ENCODE measurements around the gene TRPM3.
A peak's percentile ranks its signal among the peaks of the same experiment; 100 is the strongest.

The TRPM3 gene

GRCh38 chr9:70534471-70534870, 587.0 kb downstream of the TRPM3 start:
- Histone ChIP-seq H3K4me1 (peaks cover 7% of the 10 kb centered on the region), H3K4me3 (no peak overlapping the region), H3K36me3 (no peaks in the 10 kb centered on the region), H3K27me3 (no peaks in the 10 kb centered on the region), H3K4me2 (no peak overlapping the region), H3K27ac (no peak overlapping the region), H4K20me1 (no peaks in the 10 kb centered on the region), H3K9me3 (no peaks in the 10 kb centered on the region), H3K9ac (no peak overlapping the region)
- TF ChIP-seq Cebpa-rat (IDR thresholded peaks at IDR 0.05), result no peak

- Histone ChIP-seq H3K27me3 (no peaks in the 10 kb centered on the region), H3K9me3 (no peaks in the 10 kb centered on the region), H3K4me3 (no peak overlapping the region), H3K9ac (no peak overlapping the region), H4K20me1 (no peaks in the 10 kb centered on the region), H3K4me2 (no peak overlapping the region), H3K36me3 (no peaks in the 10 kb centered on the region), H3K4me1 (peaks cover 7% of the 10 kb centered on the region), H3K27ac (no peak overlapping the region)
- no peak for TF ChIP-seq Cebpa-rat (IDR thresholded peaks at IDR 0.05)
These were observed 587.4 kb downstream of the TRPM3 start for GRCh38 chr9:70534061-70534460.

GRCh38 chr9:70533492-70533891, 587.9 kb downstream of the TRPM3 start:
- H3K27me3 ChIP-seq, result no peaks in the 10 kb centered on the region
- no peak overlapping the region for H3K4me3 ChIP-seq
- no peak overlapping the region for H3K9ac ChIP-seq
- no peaks in the 10 kb centered on the region for H3K9me3 ChIP-seq
- H3K4me2 ChIP-seq, result no peak overlapping the region
- no peak for TF ChIP-seq Cebpa-rat (IDR thresholded peaks at IDR 0.05)
- H3K36me3 ChIP-seq, result no peaks in the 10 kb centered on the region
- peaks cover 7% of the 10 kb centered on the region for H3K4me1 ChIP-seq
- H4K20me1 ChIP-seq, result no peaks in the 10 kb centered on the region
- no peak overlapping the region for H3K27ac ChIP-seq

GRCh38 chr9:70532716-70533115, 588.7 kb downstream of the TRPM3 start:
- no peak for TF ChIP-seq Cebpa-rat (IDR thresholded peaks at IDR 0.05)
- H3K4me2 ChIP-seq, result peak overlapping the region; percentile 15; the same call in 1 of the 2 replicates
- H3K4me1 ChIP-seq, result peaks cover 7% of the 10 kb centered on the region
- H3K9ac ChIP-seq, result no peak overlapping the region
- H3K4me3 ChIP-seq, result no peak overlapping the region
- no peaks in the 10 kb centered on the region for H4K20me1 ChIP-seq
- no peaks in the 10 kb centered on the region for H3K9me3 ChIP-seq
- H3K27ac ChIP-seq, result no peak overlapping the region
- H3K36me3 ChIP-seq, result no peaks in the 10 kb centered on the region
- H3K27me3 ChIP-seq, result no peaks in the 10 kb centered on the region

GRCh38 chr9:70531311-70531710, 590.1 kb downstream of the TRPM3 start:
- no peaks in the 10 kb centered on the region for H3K9me3 ChIP-seq
- H3K4me2 ChIP-seq, result no peak overlapping the region
- no peak overlapping the region for H3K9ac ChIP-seq
- H3K27ac ChIP-seq, result no peak overlapping the region
- peaks cover 7% of the 10 kb centered on the region for H3K4me1 ChIP-seq
- H4K20me1 ChIP-seq, result no peaks in the 10 kb centered on the region
- no peak overlapping the region for H3K4me3 ChIP-seq
- H3K36me3 ChIP-seq, result no peaks in the 10 kb centered on the region
- no peak for TF ChIP-seq Cebpa-rat (IDR thresholded peaks at IDR 0.05)
- no peaks in the 10 kb centered on the region for H3K27me3 ChIP-seq

- H3K36me3 ChIP-seq, result no peaks in the 10 kb centered on the region
- H3K9me3 ChIP-seq, result no peaks in the 10 kb centered on the region; the same call in 1 of the 2 replicates
- peaks cover 7% of the 10 kb centered on the region for H3K4me1 ChIP-seq
- H3K27me3 ChIP-seq, result no peaks in the 10 kb centered on the region
- no peaks in the 10 kb centered on the region for H4K20me1 ChIP-seq
- H3K4me2 ChIP-seq, result no peak overlapping the region
- no peak overlapping the region for H3K4me3 ChIP-seq
- H3K9ac ChIP-seq, result no peak overlapping the region
- H3K27ac ChIP-seq, result no peak overlapping the region
- TF ChIP-seq Cebpa-rat (IDR thresholded peaks at IDR 0.05), result no peak
These were observed 590.7 kb downstream of the TRPM3 start for GRCh38 chr9:70530716-70531115.

- no peaks in the 10 kb centered on the region for H3K27me3 ChIP-seq
- H3K4me1 ChIP-seq, result peaks cover 7% of the 10 kb centered on the region
- no peak overlapping the region for H3K27ac ChIP-seq
- H3K4me3 ChIP-seq, result no peak overlapping the region
- no peaks in the 10 kb centered on the region for H4K20me1 ChIP-seq
- H3K9ac ChIP-seq, result no peak overlapping the region
- no peaks in the 10 kb centered on the region for H3K36me3 ChIP-seq
- H3K9me3 ChIP-seq, result peaks cover 6% of the 10 kb centered on the region
- no peak overlapping the region for H3K4me2 ChIP-seq
- TF ChIP-seq Cebpa-rat (IDR thresholded peaks at IDR 0.05), result no peak
These were observed 591.6 kb downstream of the TRPM3 start for GRCh38 chr9:70529833-70530232.

GRCh38 chr9:70529377-70529776, 592.0 kb downstream of the TRPM3 start:
- Histone ChIP-seq H3K27me3 (no peaks in the 10 kb centered on the region), H3K9ac (no peak overlapping the region), H3K4me1 (peaks cover 7% of the 10 kb centered on the region), H3K27ac (no peak overlapping the region), H3K36me3 (no peaks in the 10 kb centered on the region), H3K4me2 (no peak overlapping the region), H4K20me1 (no peaks in the 10 kb centered on the region), H3K4me3 (no peak overlapping the region), H3K9me3 (peaks cover 11% of the 10 kb centered on the region)
- no peak for TF ChIP-seq Cebpa-rat (IDR thresholded peaks at IDR 0.05)

- TF ChIP-seq Cebpa-rat (IDR thresholded peaks at IDR 0.05), result no peak
- Histone ChIP-seq H3K9ac (no peak overlapping the region), H3K4me3 (no peak overlapping the region), H3K27ac (no peak overlapping the region), H4K20me1 (no peaks in the 10 kb centered on the region), H3K9me3 (peaks cover 30% of the 10 kb centered on the region), H3K4me2 (no peak overlapping the region), H3K4me1 (peaks cover 7% of the 10 kb centered on the region; the same call in 1 of the 2 replicates), H3K36me3 (0 out of 2 replicates have a peak, but pooled peaks cover 4% of the 10 kb centered on the region), H3K27me3 (no peaks in the 10 kb centered on the region)
These were observed 594.5 kb downstream of the TRPM3 start for GRCh38 chr9:70526902-70527301.

- Histone ChIP-seq H3K27ac (no peak overlapping the region), H3K9ac (no peak overlapping the region)
These were observed 595.9 kb downstream of the TRPM3 start for GRCh38 chr9:70525519-70525918.

More at GRCh38 chr9:70525519-70525918, 595.9 kb downstream of the TRPM3 start:
- Histone ChIP-seq H3K4me1 (peaks cover 8% of the 10 kb centered on the region; the same call in 1 of the 2 replicates), H3K9me3 (peaks cover 30% of the 10 kb centered on the region), H3K36me3 (0 out of 2 replicates have a peak, but pooled peaks cover 4% of the 10 kb centered on the region), H3K4me3 (no peak overlapping the region), H4K20me1 (no peaks in the 10 kb centered on the region), H3K27me3 (no peaks in the 10 kb centered on the region), H3K4me2 (no peak overlapping the region)
- no peak for TF ChIP-seq Cebpa-rat (IDR thresholded peaks at IDR 0.05)
